ENCODE measurements around the gene TIFAB. TPM values are rescaled to one million over a fixed set of nuclear protein-coding genes. Genes with fewer than 3 reads are reported as not detected.

Gene TIFAB
- total RNA-seq, 1 donor from 2014 or later: 0.30 TPM

DNA sequence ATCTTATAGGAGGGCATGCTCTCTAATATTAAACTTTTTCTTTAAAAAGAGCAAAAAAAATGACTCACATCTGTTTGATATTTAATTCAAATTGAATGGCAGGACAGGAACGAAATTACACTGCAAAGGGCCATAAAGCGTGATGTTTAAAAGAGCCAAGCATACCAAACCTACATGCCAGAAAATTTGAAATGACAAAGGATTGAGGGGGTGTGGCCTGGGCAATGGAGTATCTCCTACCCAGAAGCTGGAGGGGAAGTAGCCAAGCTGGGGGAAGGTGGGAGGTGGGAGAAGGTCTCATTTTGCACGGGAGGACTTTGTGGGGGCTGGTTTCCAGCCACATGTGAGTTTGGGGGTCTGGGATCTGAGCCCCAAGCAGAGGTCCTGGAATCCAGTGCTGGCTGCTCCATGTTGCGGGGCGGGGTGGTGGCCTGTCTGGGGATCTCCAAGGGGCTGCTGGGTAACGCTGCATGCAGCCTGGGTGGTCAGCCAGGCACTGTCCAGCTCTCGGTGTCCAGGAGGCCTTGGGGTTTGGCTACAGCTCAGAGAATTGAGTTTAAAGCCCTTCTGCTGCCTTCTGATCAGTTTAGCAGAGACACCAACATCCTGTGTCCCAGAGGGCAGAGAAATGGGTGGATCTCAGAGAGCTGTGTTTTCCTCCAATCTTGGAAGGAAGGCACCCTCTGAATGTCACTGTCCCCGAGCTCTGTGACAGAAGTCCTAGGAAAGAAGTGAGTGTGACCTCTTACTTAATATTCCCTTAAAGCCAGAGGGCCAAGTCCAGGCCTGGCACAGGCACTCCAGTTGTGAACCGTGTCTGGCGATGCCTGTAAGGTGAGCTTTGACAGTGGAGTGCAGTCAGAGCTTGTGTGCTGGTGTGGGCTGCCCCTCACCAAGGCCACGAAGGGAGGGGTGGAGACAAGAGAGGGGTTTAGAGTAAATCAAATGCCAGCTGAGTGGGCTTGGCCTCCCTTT, 12.6 kb downstream of the TIFAB start:
- no peaks in the 10 kb centered on the region for H3K36me3 ChIP-seq
- no peak for ATAC-seq
- H3K27me3 ChIP-seq (ENCODE audit: low read depth): peaks cover 9% of the 10 kb centered on the region
- H3K4me1 ChIP-seq: peaks cover 47% of the 10 kb centered on the region
- no peak overlapping the region for H3K4me3 ChIP-seq
- TF ChIP-seq, protein P1, sequence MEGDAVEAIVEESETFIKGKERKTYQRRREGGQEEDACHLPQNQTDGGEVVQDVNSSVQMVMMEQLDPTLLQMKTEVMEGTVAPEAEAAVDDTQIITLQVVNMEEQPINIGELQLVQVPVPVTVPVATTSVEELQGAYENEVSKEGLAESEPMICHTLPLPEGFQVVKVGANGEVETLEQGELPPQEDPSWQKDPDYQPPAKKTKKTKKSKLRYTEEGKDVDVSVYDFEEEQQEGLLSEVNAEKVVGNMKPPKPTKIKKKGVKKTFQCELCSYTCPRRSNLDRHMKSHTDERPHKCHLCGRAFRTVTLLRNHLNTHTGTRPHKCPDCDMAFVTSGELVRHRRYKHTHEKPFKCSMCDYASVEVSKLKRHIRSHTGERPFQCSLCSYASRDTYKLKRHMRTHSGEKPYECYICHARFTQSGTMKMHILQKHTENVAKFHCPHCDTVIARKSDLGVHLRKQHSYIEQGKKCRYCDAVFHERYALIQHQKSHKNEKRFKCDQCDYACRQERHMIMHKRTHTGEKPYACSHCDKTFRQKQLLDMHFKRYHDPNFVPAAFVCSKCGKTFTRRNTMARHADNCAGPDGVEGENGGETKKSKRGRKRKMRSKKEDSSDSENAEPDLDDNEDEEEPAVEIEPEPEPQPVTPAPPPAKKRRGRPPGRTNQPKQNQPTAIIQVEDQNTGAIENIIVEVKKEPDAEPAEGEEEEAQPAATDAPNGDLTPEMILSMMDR (IDR thresholded peaks at IDR 0.05): no peak
- intact Hi-C loops (cut with DNase I): no loop called here
- DNase-seq: no peak
- H3K27ac ChIP-seq: peak overlapping the region; percentile 36
- no peaks in the 10 kb centered on the region for H3K9me3 ChIP-seq

DNA sequence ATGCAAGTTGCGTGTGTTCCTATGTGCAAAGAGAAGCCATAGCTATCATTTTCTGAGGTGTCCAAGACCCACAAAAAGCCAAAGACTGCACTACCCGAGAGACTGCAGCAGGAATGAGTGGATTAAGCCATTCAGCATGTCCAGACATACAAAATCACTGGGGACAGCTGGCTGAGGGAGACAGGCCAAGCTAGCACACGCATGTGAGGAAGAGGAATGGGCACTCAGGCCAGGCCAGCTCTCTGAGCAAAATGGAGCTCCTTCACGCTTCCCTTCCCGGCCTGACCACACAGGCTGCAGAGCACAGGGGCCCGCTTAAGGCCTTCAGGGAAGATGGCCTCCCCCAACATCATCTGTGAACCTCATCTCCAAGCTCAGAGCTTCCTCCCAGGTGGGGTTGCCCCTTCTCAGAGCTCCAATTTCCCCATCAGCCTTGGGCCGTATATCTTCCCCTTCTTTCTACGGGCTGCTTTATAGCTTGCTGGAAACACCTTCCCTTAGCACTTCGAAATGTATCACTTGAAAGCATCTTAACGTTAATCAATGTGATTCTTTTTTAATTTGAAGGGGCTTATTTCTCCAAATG, 13.4 kb downstream of the TIFAB start:
- Histone ChIP-seq H3K36me3 (no peaks in the 10 kb centered on the region), H3K9me3 (no peaks in the 10 kb centered on the region), H3K27me3 (ENCODE audit: low read depth) (peaks cover 16% of the 10 kb centered on the region), H3K4me3 (no peak overlapping the region), H3K4me1 (peaks cover 48% of the 10 kb centered on the region), H3K27ac (peak overlapping the region; percentile 25)
- DNase-seq (no peak), ATAC-seq (no peak)
- TF ChIP-seq, protein P1 (IDR thresholded peaks at IDR 0.05): no peak
- intact Hi-C loops (cut with DNase I): no loop called here

DNA sequence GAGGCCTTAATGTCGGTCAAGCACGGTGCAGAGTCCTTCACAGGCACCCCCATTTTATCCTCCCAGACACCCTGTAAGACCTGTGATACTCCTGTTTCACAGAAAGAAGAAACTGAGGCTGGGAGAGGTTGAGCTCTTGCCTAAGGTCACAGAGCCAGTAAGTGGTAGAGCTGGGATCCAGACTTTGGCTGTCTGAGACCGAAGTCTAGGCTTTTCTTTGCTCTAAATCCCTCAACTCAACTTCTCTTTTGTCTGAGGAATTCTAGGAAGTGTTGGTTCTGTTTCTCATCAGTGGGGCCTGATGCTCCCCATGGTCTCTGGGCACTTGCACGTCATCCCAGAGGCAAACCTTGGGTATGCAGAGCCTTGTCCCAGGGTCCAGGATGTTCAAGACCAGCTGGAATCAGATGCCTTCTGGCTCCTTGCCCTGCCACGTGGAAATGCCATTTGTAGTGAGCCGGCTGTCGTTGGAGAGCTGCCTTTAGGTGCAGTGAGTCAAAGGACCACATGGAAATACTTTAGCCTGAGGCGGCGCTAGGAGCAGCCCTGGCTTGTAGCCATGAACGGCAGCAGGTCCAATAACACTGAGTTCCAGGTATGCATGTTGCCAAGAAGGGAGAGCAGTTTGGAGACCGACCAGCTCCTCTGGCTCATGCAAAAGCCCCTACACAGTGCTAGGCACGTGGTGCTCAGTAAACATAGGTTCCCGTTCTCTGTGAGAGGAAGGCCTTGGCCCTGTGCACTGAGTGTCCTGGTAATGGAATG, 14.2 kb downstream of the TIFAB start:
- ATAC-seq (peak; percentile 28 to 49), DNase-seq (no peak)
- Histone ChIP-seq H3K27me3 (ENCODE audit: low read depth) (peaks cover 17% of the 10 kb centered on the region), H3K4me3 (no peak overlapping the region), H3K9me3 (no peaks in the 10 kb centered on the region), H3K36me3 (no peaks in the 10 kb centered on the region), H3K4me1 (peaks cover 40% of the 10 kb centered on the region), H3K27ac (peak overlapping the region; percentile 25)
- intact Hi-C loops (cut with DNase I): no loop called here
- TF ChIP-seq, protein P1 (IDR thresholded peaks at IDR 0.05): no peak

DNA sequence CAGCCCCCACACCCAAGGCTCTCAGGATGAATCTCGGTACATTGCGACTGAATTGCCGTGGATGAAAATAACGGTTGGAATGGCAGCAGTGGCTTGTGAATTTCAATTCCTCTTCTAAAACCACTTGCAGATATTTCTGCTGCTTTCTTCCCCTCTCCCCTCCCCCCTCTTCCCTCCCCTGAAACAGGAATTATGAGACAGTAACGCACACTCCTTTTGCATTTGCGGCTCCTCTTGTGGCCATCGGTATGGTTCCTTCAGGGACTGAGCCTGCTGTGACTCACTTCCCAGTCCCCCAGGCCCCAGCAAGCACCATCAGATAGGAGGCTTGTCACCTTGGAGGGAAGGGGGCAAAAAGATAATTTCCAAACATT, 14.7 kb downstream of the TIFAB start:
- intact Hi-C loops (cut with DNase I): no loop called here
- H3K27me3 ChIP-seq (ENCODE audit: low read depth): peaks cover 17% of the 10 kb centered on the region
- H3K4me1 ChIP-seq: peaks cover 37% of the 10 kb centered on the region
- ATAC-seq (peak; percentile 11 to 36), DNase-seq (no peak)
- H3K36me3 ChIP-seq: no peaks in the 10 kb centered on the region
- H3K4me3 ChIP-seq: no peak overlapping the region
- H3K9me3 ChIP-seq: no peaks in the 10 kb centered on the region
- TF ChIP-seq, protein P1 (IDR thresholded peaks at IDR 0.05): no peak
- peak overlapping the region; percentile 25 for H3K27ac ChIP-seq

DNA sequence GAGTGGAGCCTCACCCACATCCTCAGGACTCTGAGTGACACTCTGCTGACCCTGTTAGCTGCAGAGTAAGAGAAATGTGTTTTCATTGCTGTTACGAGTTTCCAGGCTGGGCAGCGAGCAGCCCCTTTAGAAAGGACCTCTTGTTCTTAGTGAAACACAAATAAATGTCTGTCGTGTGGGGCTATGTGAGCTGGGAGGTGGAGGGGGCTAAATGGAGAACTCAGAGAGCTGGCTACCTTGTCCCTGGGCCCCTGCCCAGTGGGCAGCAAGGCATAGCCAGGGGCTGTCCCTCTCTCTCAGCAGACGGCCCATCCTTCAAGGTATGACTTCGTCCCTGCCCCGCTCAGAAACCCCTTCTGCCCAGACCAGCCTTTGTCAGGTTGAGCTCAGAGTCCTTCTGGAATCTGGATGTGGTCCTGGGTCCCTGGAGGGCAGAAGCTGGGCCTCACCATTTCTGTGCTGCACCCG, 15.2 kb downstream of the TIFAB start:
- no peak overlapping the region for H3K4me3 ChIP-seq

More for the DNA sequence above, 15.2 kb downstream of the TIFAB start:
- peaks cover 17% of the 10 kb centered on the region for H3K27me3 ChIP-seq (ENCODE audit: low read depth)
- TF ChIP-seq, protein P1 (IDR thresholded peaks at IDR 0.05): no peak
- H3K9me3 ChIP-seq: no peaks in the 10 kb centered on the region
- intact Hi-C loops (cut with DNase I): no loop called here
- H3K36me3 ChIP-seq: no peaks in the 10 kb centered on the region
- ATAC-seq (no peak), DNase-seq (no peak)
- peaks cover 33% of the 10 kb centered on the region for H3K4me1 ChIP-seq
- H3K27ac ChIP-seq: peak overlapping the region; percentile 25

Data from lower lobe of right lung (tissue), 2 donors.